ENCODE results near the gene DLGAP4. TPM values are rescaled to one million over a fixed set of nuclear protein-coding genes. Genes with fewer than 3 reads are reported as not detected.

Gene DLGAP4
- total and polyA plus RNA-seq, 9 of the 15 experiments (the other 6 are each of a cell fraction or from before 2014, with no cell fraction given) = 0.31 to 34.1 (median 4.5) TPM

DNA sequence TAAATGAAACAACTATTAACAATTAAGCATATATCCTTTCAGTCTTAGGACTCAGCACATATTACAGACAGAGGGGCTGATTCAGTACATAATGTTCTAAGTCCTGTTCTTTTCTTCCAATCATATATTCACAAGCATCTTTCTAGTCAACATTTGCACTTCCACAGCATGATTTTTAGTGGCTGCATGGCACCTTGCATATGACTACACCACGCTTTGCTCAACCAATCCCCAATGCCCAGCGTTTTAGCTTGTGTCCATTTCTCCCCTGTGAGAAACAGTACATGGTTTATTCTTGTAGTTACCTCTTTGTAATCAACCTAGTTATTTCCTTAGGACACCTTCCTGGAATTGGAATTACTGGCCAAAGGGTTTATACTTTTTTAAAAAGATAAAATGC lies 36.6 kb upstream of the DLGAP4 start:
- Histone ChIP-seq H3K9me1 (ENCODE audit: control insufficient read depth, insufficient read depth, low read length) (no peaks in the 10 kb centered on the region), H2AFZ (ENCODE audit: low read depth, low read length) (no peak overlapping the region), H3K79me2 (ENCODE audit: control insufficient read depth, insufficient read depth, low read length) (no peaks in the 10 kb centered on the region), H3K9me3 (replicated peaks; ENCODE audit: control insufficient read depth, insufficient read depth, low read depth, low read length) (no peaks in the 10 kb centered on the region), H3K4me2 (ENCODE audit: insufficient read depth, low read length) (no peak overlapping the region), H4K20me1 (replicated peaks; ENCODE audit: control insufficient read depth, insufficient read depth, low read length) (peaks cover 24% of the 10 kb centered on the region; the same call in 1 of the 2 replicates), H3K27me3 (ENCODE audit: control insufficient read depth in 2 of 2, insufficient read depth in 2 of 2, low read length in 2 of 2) (peaks cover 47 to 79% of the 10 kb centered on the region in 2 experiments), H3K4me3 (no peak overlapping the region), H3K27ac (ENCODE audit: extremely low read depth, low read depth, low read length) (no peak overlapping the region), H3K4me1 (replicated peaks in 1 of 2; ENCODE audit: control insufficient read depth in 2 of 2, insufficient read depth in 2 of 2, low read length in 2 of 2) (peaks cover 0 to 11% of the 10 kb centered on the region in 2 experiments; a peak in 2 of 5 replicates), H3K9ac (ENCODE audit: insufficient read depth in 1 of 2, low read depth in 2 of 2, low read length in 2 of 2) (no peak overlapping the region), H3K36me3 (ENCODE audit: control insufficient read depth, insufficient read depth, low read length) (no peaks in the 10 kb centered on the region)
- WGBS (ENCODE audit: insufficient coverage, low coverage, missing lambda C conversion rate) = 0% methylated on average over 2 of the region's 2 CpGs
- ChIA-PET POLR2A (interaction anchor here (0.6 kb wide), 1 partner anchor 442 kb away, joined by 3 read pairs; no protein-coding TSS in a partner anchor), CTCF (ENCODE audit: low intra/inter-chr PET ratio) (no interaction called here)
- BruUV-seq (replicated peaks) = no TSS peak
- DNase-seq (ENCODE audit: extremely low read depth in 1 of 4, low spot score in 3 of 4) = no peak
- intact Hi-C loops (cut with micrococcal nuclease) (no loop called here), in situ Hi-C loops (cut with MboI) (no loop called here)
- no peak for TF ChIP-seq ZNF133 (CRISPR knock-in tag; IDR thresholded peaks at IDR 0.05)
- TF ChIP-seq, protein P1, sequence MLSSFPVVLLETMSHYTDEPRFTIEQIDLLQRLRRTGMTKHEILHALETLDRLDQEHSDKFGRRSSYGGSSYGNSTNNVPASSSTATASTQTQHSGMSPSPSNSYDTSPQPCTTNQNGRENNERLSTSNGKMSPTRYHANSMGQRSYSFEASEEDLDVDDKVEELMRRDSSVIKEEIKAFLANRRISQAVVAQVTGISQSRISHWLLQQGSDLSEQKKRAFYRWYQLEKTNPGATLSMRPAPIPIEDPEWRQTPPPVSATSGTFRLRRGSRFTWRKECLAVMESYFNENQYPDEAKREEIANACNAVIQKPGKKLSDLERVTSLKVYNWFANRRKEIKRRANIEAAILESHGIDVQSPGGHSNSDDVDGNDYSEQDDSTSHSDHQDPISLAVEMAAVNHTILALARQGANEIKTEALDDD (IDR thresholded peaks at IDR 0.05) = no peak
- TF ChIP-seq, protein P2, sequence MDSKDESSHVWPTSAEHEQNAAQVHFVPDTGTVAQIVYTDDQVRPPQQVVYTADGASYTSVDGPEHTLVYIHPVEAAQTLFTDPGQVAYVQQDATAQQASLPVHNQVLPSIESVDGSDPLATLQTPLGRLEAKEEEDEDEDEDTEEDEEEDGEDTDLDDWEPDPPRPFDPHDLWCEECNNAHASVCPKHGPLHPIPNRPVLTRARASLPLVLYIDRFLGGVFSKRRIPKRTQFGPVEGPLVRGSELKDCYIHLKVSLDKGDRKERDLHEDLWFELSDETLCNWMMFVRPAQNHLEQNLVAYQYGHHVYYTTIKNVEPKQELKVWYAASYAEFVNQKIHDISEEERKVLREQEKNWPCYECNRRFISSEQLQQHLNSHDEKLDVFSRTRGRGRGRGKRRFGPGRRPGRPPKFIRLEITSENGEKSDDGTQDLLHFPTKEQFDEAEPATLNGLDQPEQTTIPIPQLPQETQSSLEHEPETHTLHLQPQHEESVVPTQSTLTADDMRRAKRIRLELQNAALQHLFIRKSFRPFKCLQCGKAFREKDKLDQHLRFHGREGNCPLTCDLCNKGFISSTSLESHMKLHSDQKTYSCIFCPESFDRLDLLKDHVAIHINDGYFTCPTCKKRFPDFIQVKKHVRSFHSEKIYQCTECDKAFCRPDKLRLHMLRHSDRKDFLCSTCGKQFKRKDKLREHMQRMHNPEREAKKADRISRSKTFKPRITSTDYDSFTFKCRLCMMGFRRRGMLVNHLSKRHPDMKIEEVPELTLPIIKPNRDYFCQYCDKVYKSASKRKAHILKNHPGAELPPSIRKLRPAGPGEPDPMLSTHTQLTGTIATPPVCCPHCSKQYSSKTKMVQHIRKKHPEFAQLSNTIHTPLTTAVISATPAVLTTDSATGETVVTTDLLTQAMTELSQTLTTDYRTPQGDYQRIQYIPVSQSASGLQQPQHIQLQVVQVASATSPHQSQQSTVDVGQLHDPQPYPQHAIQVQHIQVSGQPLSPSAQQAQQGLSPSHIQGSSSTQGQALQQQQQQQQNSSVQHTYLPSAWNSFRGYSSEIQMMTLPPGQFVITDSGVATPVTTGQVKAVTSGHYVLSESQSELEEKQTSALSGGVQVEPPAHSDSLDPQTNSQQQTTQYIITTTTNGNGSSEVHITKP (IDR thresholded peaks at IDR 0.05; ENCODE audit: partially characterized antibody) = peak; percentile 62
- FAIRE-seq = no peak
- no peak for ATAC-seq

Measured in K562 (cell line).